ENCODE data around the gene ISL1.

GRCh38 chr5:51384281-51384840, 1.1 kb downstream of the ISL1 start:
- TF ChIP-seq POLR2A (IDR thresholded peaks at IDR 0.05; ENCODE audit: low read length) (no peak), GATA1 (IDR thresholded peaks at IDR 0.05; ENCODE audit: low read depth, low read length) (no peak)
